Measurements from ENCODE around the gene HNRNPK. TPM values are rescaled to one million over a fixed set of nuclear protein-coding genes. Genes with fewer than 3 reads are reported as not detected.
A peak's percentile ranks its signal among the peaks of the same experiment; 100 is the strongest.

The HNRNPK gene
- total and polyA plus RNA-seq, 2 of the 13 experiments (the other 11 are each of a cell fraction or from before 2014, with no cell fraction given), result 321 to 712 TPM

DNA sequence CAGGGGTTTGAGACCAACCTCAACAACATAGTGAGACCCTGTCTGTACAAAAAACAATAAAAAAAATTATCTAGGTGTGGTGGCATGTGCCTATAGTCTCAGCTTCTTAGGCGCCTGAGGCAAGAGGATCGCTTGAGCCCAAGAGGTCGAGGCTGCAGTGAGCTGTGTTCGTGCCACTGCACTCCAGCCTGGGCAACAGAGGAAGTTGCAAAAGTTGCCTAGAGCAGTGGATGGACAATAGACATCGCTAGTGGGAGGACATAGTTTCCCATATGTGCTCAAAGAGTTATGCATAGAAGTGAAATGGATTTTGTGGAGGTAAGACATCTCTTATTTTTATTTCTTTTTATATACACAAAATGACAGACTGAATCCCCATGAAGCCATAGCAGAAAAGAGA, 19.0 kb downstream of the HNRNPK start (continued):
- no peak for TF ChIP-seq TCF7 (IDR thresholded peaks at IDR 0.05; ENCODE audit: low read depth)
- TF ChIP-seq PAWR (CRISPR knock-in tag; IDR thresholded peaks at IDR 0.05; ENCODE audit: borderline replicate concordance), result no peak
- TF ChIP-seq ZNF20 (CRISPR knock-in tag; IDR thresholded peaks at IDR 0.05), result no peak
- no peak for TF ChIP-seq ZNF510 (CRISPR knock-in tag; IDR thresholded peaks at IDR 0.05; ENCODE audit: low read depth)
- no peak for TF ChIP-seq CREM (IDR thresholded peaks at IDR 0.05)
- no peak for TF ChIP-seq CREM (CRISPR knock-in tag; IDR thresholded peaks at IDR 0.05)
- no peak for TF ChIP-seq BHLHE40 (IDR thresholded peaks at IDR 0.05; ENCODE audit: low read length)
- TF ChIP-seq FIP1L1 (IDR thresholded peaks at IDR 0.05; ENCODE audit: borderline replicate concordance, insufficient read depth, low read depth, low read length), result no peak
- no peak for TF ChIP-seq ZNF280D (CRISPR knock-in tag; IDR thresholded peaks at IDR 0.05)

- FAIRE-seq, result peak; percentile 79
- peak; percentile 32; the same call in 1 of the 2 replicates for TF ChIP-seq YEATS4 (CRISPR knock-in tag; IDR thresholded peaks at IDR 0.05; ENCODE audit: borderline replicate concordance)
- TF ChIP-seq FOXJ3 (CRISPR knock-in tag; IDR thresholded peaks at IDR 0.05; ENCODE audit: borderline replicate concordance), result no peak
- TF ChIP-seq ZNF362 (CRISPR knock-in tag; IDR thresholded peaks at IDR 0.05; ENCODE audit: borderline replicate concordance), result peak; percentile 90; the same call in 1 of the 2 replicates
- no peak for TF ChIP-seq ZNF572 (CRISPR knock-in tag; IDR thresholded peaks at IDR 0.05)
- TF ChIP-seq FOSL2 (CRISPR knock-in tag; IDR thresholded peaks at IDR 0.05), result peak; percentile 48
- TF ChIP-seq, protein P1, sequence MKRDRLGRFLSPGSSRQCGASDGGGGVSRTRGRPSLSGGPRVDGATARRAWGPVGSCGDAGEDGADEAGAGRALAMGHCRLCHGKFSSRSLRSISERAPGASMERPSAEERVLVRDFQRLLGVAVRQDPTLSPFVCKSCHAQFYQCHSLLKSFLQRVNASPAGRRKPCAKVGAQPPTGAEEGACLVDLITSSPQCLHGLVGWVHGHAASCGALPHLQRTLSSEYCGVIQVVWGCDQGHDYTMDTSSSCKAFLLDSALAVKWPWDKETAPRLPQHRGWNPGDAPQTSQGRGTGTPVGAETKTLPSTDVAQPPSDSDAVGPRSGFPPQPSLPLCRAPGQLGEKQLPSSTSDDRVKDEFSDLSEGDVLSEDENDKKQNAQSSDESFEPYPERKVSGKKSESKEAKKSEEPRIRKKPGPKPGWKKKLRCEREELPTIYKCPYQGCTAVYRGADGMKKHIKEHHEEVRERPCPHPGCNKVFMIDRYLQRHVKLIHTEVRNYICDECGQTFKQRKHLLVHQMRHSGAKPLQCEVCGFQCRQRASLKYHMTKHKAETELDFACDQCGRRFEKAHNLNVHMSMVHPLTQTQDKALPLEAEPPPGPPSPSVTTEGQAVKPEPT (CRISPR knock-in tag; IDR thresholded peaks at IDR 0.05; ENCODE audit: low read depth), result no peak
- no peak for TF ChIP-seq ZNF552 (CRISPR knock-in tag; IDR thresholded peaks at IDR 0.05; ENCODE audit: borderline replicate concordance)
- TF ChIP-seq KMT2B (CRISPR knock-in tag; IDR thresholded peaks at IDR 0.05), result no peak
- 0 out of 2 replicates have a peak, but pooled peaks have one; percentile 8 for TF ChIP-seq MAFF (IDR thresholded peaks at IDR 0.05; ENCODE audit: low read depth, low read length)
- no peak for TF ChIP-seq ZNF260 (CRISPR knock-in tag; IDR thresholded peaks at IDR 0.05; ENCODE audit: borderline replicate concordance, low read depth)
Observed at GRCh38 chr9:83959061-83959460, 21.0 kb downstream of the HNRNPK start.

More at GRCh38 chr9:83959061-83959460, 21.0 kb downstream of the HNRNPK start:
- CTCF ChIA-PET (ENCODE audit: low intra/inter-chr PET ratio, low total read pairs), result no interaction called here
- no TSS peak for BruUV-seq (replicated peaks)
- peaks cover 15% of the 10 kb centered on the region for H3K79me2 ChIP-seq (ENCODE audit: insufficient read depth, low read length)
- intact Hi-C loops (cut with micrococcal nuclease; ENCODE audit: unreplicated experiment) (no loop called here), in situ Hi-C loops (cut with HindIII; ENCODE audit: extremely low pct_ligation_motif_present, low pct_unique_long_range_greater_than_20kb) (no loop called here)
- no peaks in the 10 kb centered on the region for H3K9me3 ChIP-seq (ENCODE audit: low read length)
- 0 out of 5 replicates have a peak, but pooled peaks cover 0 to under 1% of the 10 kb centered on the region in 2 experiments for H3K36me3 ChIP-seq (replicated peaks in 1 of 2; ENCODE audit: control insufficient read depth in 1 of 2, insufficient read depth in 2 of 2, low read length in 2 of 2)
- H3K4me2 ChIP-seq (ENCODE audit: low read depth, low read length), result peak overlapping the region; percentile 64
- H3K27me3 ChIP-seq (ENCODE audit: control insufficient read depth in 1 of 2, insufficient read depth in 2 of 2, low read length in 2 of 2), result no peaks in the 10 kb centered on the region; a peak in 1 of 5 replicates
- H3K4me3 ChIP-seq (replicated peaks in 1 of 3; ENCODE audit: insufficient read depth in 1 of 3, low read depth in 2 of 3, low read length in 3 of 3), result peak overlapping the region in 1 of 3 experiments; percentile 46; a peak in 2 of 6 replicates
- peak; percentile 33 for ATAC-seq
- 4% methylated on average over 4 of the region's 4 CpGs for WGBS (ENCODE audit: low lambda C conversion rate)
- POLR2A ChIA-PET, result interaction anchor here (0.7 to 8.0 kb wide), 2 partner anchors 10 to 20 kb away, joined by 3 to 96 read pairs; partner anchors contain the start of genes HNRNPK and RMI1
- no peaks in the 10 kb centered on the region for H4K20me1 ChIP-seq (ENCODE audit: insufficient read depth, low read length)
- H3K27ac ChIP-seq (ENCODE audit: extremely low read length, insufficient read depth, low read length), result peak overlapping the region; percentile 32
- H3K9ac ChIP-seq (ENCODE audit: insufficient read depth, low read depth, low read length), result peak overlapping the region; percentile 23; the same call in 1 of the 2 replicates
- peaks cover 55% of the 10 kb centered on the region for H3K4me1 ChIP-seq (ENCODE audit: insufficient read depth, low read length)
- peak; percentile 69 for DNase-seq (ENCODE audit: low spot score)
- H2AFZ ChIP-seq (ENCODE audit: low read length), result no peak overlapping the region

Measured in HepG2 (cell line).